Astrocyte (in vitro differentiated cells and primary cell): ENCODE results near the gene GRK3. TPM values are rescaled to one million over a fixed set of nuclear protein-coding genes. Genes with fewer than 3 reads are reported as not detected.

Source experiments
- DNase-seq: peaks from one replicate; pipeline ENCODE4 v3.0.0-alpha.2; 2010; ENCODE audit warnings: low read depth
- FAIRE-seq: peaks from 2 replicates; lab custom pipeline; 2011; peaks lifted over from hg19 to GRCh38; lab: Jason Lieb, UNC
- H2AFZ ChIP-seq: 2 replicates; pipeline ENCODE4 v1.6.0; 2012; ENCODE audit warnings: low read depth, low read length, inconsistent platforms
- H3K27ac ChIP-seq: 2 replicates; pipeline ENCODE4 v1.5.1; 2011; ENCODE audit warnings: low read depth, low read length, inconsistent platforms
- H3K27me3 ChIP-seq: 2 replicates; pipeline ENCODE4 v1.6.0; 2011; ENCODE audit warnings: low read length, inconsistent platforms; ENCODE audit not compliant: insufficient read depth
- H3K36me3 ChIP-seq: 2 replicates; pipeline ENCODE4 v1.5.1; 2011; ENCODE audit warnings: low read length, inconsistent platforms; ENCODE audit not compliant: insufficient read depth
- H3K4me1 ChIP-seq: 2 replicates; pipeline ENCODE4 v1.5.1; 2011; ENCODE audit warnings: low read length, inconsistent platforms; ENCODE audit not compliant: insufficient read depth
- H3K4me2 ChIP-seq: 2 replicates; pipeline ENCODE4 v1.6.0; 2012; ENCODE audit warnings: low read length, inconsistent platforms
- H3K4me3 ChIP-seq: 2 replicates; pipeline ENCODE4 v1.5.1; 2011; ENCODE audit warnings: low read depth, mild to moderate bottlenecking, low read length, inconsistent platforms; ENCODE audit not compliant: insufficient read depth
- H3K79me2 ChIP-seq: 2 replicates; pipeline ENCODE4 v1.6.0; 2012; ENCODE audit warnings: mild to moderate bottlenecking, low read length, inconsistent platforms; ENCODE audit not compliant: insufficient read depth
- H3K9ac ChIP-seq: 2 replicates; pipeline ENCODE4 v1.6.0; 2012; ENCODE audit warnings: mild to moderate bottlenecking, low read length, inconsistent platforms
- H3K9me3 ChIP-seq: 2 replicates; pipeline ENCODE4 v1.5.1; 2012; ENCODE audit warnings: low read depth, mild to moderate bottlenecking, low read length, inconsistent platforms; ENCODE audit not compliant: insufficient read depth
- H4K20me1 ChIP-seq: 2 replicates; pipeline ENCODE4 v1.6.0; 2012; ENCODE audit warnings: low read length, inconsistent platforms; ENCODE audit not compliant: insufficient read depth
- H3K27ac Mint-ChIP-seq: one replicate; pipeline ENCODE4 v1.8.0; 2021; ENCODE audit warnings: mild to moderate bottlenecking, mixed read lengths; ENCODE audit not compliant: unreplicated experiment
- H3K27me3 Mint-ChIP-seq: one replicate; pipeline ENCODE4 v1.8.0; 2021; ENCODE audit warnings: low read depth, mixed read lengths; ENCODE audit not compliant: unreplicated experiment
- H3K36me3 Mint-ChIP-seq: one replicate; pipeline ENCODE4 v1.8.0; 2021; ENCODE audit warnings: low read depth, mixed read lengths; ENCODE audit not compliant: unreplicated experiment
- H3K4me1 Mint-ChIP-seq: one replicate; pipeline ENCODE4 v1.8.0; 2021; ENCODE audit warnings: low read depth, mixed read lengths; ENCODE audit not compliant: unreplicated experiment
- H3K4me3 Mint-ChIP-seq: one replicate; pipeline ENCODE4 v1.8.0; 2021; ENCODE audit warnings: mild to moderate bottlenecking, moderate library complexity, mixed read lengths; ENCODE audit not compliant: unreplicated experiment
- H3K9me3 Mint-ChIP-seq: one replicate; pipeline ENCODE4 v1.8.0; 2021; ENCODE audit warnings: mild to moderate bottlenecking, mixed read lengths; ENCODE audit not compliant: unreplicated experiment
- EZH2 ChIP-seq: IDR thresholded peaks from 2 replicates; pipeline ENCODE4 v1.6.1; 2012; ENCODE audit warnings: mild to moderate bottlenecking, low read length, inconsistent platforms; ENCODE audit not compliant: insufficient read depth
- total RNA-seq: library from RNA; stranded (reverse); gene quantifications from 2 replicates; pipeline ENCODE4 v1.2.1, GENCODE V29; 2021
- TF ChIP-seq, protein P1 (sequence below): IDR thresholded peaks from 2 replicates; pipeline ENCODE4 v1.5.1; 2011; ENCODE audit warnings: low read depth, mild to moderate bottlenecking, inconsistent platforms, low read length, moderate library complexity; ENCODE audit not compliant: insufficient read depth

GRK3 gene
- total RNA-seq, 1 donor from 2014 or later, result 7.2 TPM

GRCh38 chr22:25643232-25644000 lies 78.9 kb downstream of the GRK3 start:
- no peak overlapping the region for H3K9ac ChIP-seq
- peak overlapping the region; percentile 75 for H3K27ac Mint-ChIP-seq

DNA sequence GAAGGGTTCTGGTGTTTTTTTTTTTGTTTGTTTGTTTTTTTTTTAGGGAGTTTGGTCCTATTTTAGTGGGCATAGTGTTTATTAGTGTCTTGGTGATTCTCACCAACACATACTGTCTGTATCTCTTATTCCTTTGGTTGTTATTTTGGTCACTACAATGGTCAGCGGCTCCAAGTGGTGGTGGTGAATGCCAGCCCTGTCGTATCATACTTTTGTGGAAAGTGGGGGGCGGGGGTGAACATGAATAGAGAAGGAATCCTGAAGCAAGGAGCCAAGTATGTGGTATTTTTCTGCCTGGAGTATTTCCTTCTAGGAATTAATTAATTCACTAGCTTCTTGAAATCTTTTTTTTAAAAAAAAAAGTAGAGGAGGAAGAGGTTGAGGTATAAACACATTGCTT lies 79.6 kb downstream of the GRK3 start:
- no peak overlapping the region for H3K9ac ChIP-seq
- H3K27ac ChIP-seq, result no peak overlapping the region
- peaks cover 13% of the 10 kb centered on the region for H3K4me1 ChIP-seq
- H4K20me1 ChIP-seq, result peaks cover 3% of the 10 kb centered on the region
- H3K36me3 ChIP-seq, result no peaks in the 10 kb centered on the region
- FAIRE-seq (no peak), DNase-seq (peak; percentile 70)
- Mint-ChIP-seq H3K4me3 (no peak overlapping the region), H3K36me3 (no peaks in the 10 kb centered on the region), H3K4me1 (peaks cover 28% of the 10 kb centered on the region), H3K27ac (peak overlapping the region; percentile 75), H3K27me3 (no peaks in the 10 kb centered on the region), H3K9me3 (peaks cover 1% of the 10 kb centered on the region)
- no peaks in the 10 kb centered on the region for H3K27me3 ChIP-seq
- peak overlapping the region; percentile 2 for H3K4me2 ChIP-seq
- H3K79me2 ChIP-seq, result no peaks in the 10 kb centered on the region
- TF ChIP-seq EZH2, result no peak
- TF ChIP-seq, protein P1, sequence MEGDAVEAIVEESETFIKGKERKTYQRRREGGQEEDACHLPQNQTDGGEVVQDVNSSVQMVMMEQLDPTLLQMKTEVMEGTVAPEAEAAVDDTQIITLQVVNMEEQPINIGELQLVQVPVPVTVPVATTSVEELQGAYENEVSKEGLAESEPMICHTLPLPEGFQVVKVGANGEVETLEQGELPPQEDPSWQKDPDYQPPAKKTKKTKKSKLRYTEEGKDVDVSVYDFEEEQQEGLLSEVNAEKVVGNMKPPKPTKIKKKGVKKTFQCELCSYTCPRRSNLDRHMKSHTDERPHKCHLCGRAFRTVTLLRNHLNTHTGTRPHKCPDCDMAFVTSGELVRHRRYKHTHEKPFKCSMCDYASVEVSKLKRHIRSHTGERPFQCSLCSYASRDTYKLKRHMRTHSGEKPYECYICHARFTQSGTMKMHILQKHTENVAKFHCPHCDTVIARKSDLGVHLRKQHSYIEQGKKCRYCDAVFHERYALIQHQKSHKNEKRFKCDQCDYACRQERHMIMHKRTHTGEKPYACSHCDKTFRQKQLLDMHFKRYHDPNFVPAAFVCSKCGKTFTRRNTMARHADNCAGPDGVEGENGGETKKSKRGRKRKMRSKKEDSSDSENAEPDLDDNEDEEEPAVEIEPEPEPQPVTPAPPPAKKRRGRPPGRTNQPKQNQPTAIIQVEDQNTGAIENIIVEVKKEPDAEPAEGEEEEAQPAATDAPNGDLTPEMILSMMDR, result no peak
- H3K9me3 ChIP-seq, result no peaks in the 10 kb centered on the region
- H3K4me3 ChIP-seq, result no peak overlapping the region
- no peak overlapping the region for H2AFZ ChIP-seq

More at GRCh38 chr22:25643232-25644000, 78.9 kb downstream of the GRK3 start:
- no peak overlapping the region for H3K27ac ChIP-seq
- TF ChIP-seq, protein P1, result no peak
- no peak for TF ChIP-seq EZH2
- no peaks in the 10 kb centered on the region for H3K9me3 ChIP-seq
- no peak for DNase-seq
- H3K4me2 ChIP-seq, result peak overlapping the region; percentile 2
- peaks cover 13% of the 10 kb centered on the region for H3K4me1 ChIP-seq
- Mint-ChIP-seq H3K4me1 (peaks cover 28% of the 10 kb centered on the region), H3K36me3 (no peaks in the 10 kb centered on the region), H3K27me3 (no peaks in the 10 kb centered on the region), H3K4me3 (no peak overlapping the region), H3K9me3 (peaks cover 1% of the 10 kb centered on the region)
- no peaks in the 10 kb centered on the region for H3K36me3 ChIP-seq
- H3K27me3 ChIP-seq, result no peaks in the 10 kb centered on the region
- FAIRE-seq, result no peak
- peaks cover 3% of the 10 kb centered on the region for H4K20me1 ChIP-seq
- H3K79me2 ChIP-seq, result no peaks in the 10 kb centered on the region
- H2AFZ ChIP-seq, result no peak overlapping the region
- H3K4me3 ChIP-seq, result no peak overlapping the region

GRCh38 chr22:25645266-25645665 lies 80.8 kb downstream of the GRK3 start:
- H3K27me3 Mint-ChIP-seq, result no peaks in the 10 kb centered on the region
- H3K27ac ChIP-seq, result no peak overlapping the region
- TF ChIP-seq EZH2, result no peak
- TF ChIP-seq, protein P1, result no peak
- no peaks in the 10 kb centered on the region for H3K79me2 ChIP-seq
- peak overlapping the region; percentile 51 for H3K4me2 ChIP-seq
- H3K4me1 Mint-ChIP-seq, result peaks cover 29% of the 10 kb centered on the region
- H2AFZ ChIP-seq, result no peak overlapping the region
- FAIRE-seq, result no peak
- peak; percentile 64 for DNase-seq
- H3K9me3 ChIP-seq, result no peaks in the 10 kb centered on the region
- no peaks in the 10 kb centered on the region for H3K27me3 ChIP-seq
- no peaks in the 10 kb centered on the region for H3K36me3 Mint-ChIP-seq
- peaks cover 13% of the 10 kb centered on the region for H3K4me1 ChIP-seq
- H4K20me1 ChIP-seq, result peaks cover 3% of the 10 kb centered on the region
- H3K9me3 Mint-ChIP-seq, result peaks cover 1% of the 10 kb centered on the region
- H3K9ac ChIP-seq, result no peak overlapping the region
- no peaks in the 10 kb centered on the region for H3K36me3 ChIP-seq
- H3K27ac Mint-ChIP-seq, result no peak overlapping the region
- no peak overlapping the region for H3K4me3 Mint-ChIP-seq
- H3K4me3 ChIP-seq, result no peak overlapping the region
